AG09309 (cell line): Measurements from ENCODE around the gene MAPRE2.

Experiments
- DNase-seq: peaks from one replicate; pipeline ENCODE4 v3.0.0-alpha.2; 2010; ENCODE audit warnings: low read depth
- H3K4me3 ChIP-seq: 2 replicates; pipeline ENCODE4 v1.5.1; 2011; ENCODE audit warnings: mild to moderate bottlenecking, low read depth, low read length, moderate library complexity; ENCODE audit not compliant: control insufficient read depth
- CTCF ChIP-seq: IDR thresholded peaks from 2 replicates; pipeline ENCODE4 v1.5.1; 2011; ENCODE audit warnings: mild to moderate bottlenecking, low read depth, low read length, inconsistent platforms; ENCODE audit not compliant: insufficient read depth, control insufficient read depth; ENCODE audit errors: missing control alignments

Gene MAPRE2

GRCh38 chr18:35130236-35130635 is 89.0 kb downstream of the MAPRE2 start:
- TF ChIP-seq CTCF, result no peak

GRCh38 chr18:35131387-35132020 is 90.3 kb downstream of the MAPRE2 start:
- H3K4me3 ChIP-seq, result no peak overlapping the region
- no peak for TF ChIP-seq CTCF
- no peak for DNase-seq

More at GRCh38 chr18:35130236-35130635, 89.0 kb downstream of the MAPRE2 start:
- no peak overlapping the region for H3K4me3 ChIP-seq
- DNase-seq, result no peak

GRCh38 chr18:35132021-35132902 is 91.0 kb downstream of the MAPRE2 start:
- no peak overlapping the region for H3K4me3 ChIP-seq
- no peak for TF ChIP-seq CTCF
- DNase-seq, result no peak

- no peak overlapping the region for H3K4me3 ChIP-seq
- no peak for TF ChIP-seq CTCF
- DNase-seq, result no peak
These were observed 93.0 kb downstream of the MAPRE2 start for GRCh38 chr18:35134190-35134730.

GRCh38 chr18:35134791-35135531 is 93.7 kb downstream of the MAPRE2 start:
- no peak for TF ChIP-seq CTCF
- no peak for DNase-seq
- H3K4me3 ChIP-seq, result no peak overlapping the region

- no peak for TF ChIP-seq CTCF
- H3K4me3 ChIP-seq, result no peak overlapping the region
- DNase-seq, result no peak
These were observed 95.0 kb downstream of the MAPRE2 start for GRCh38 chr18:35136248-35136647.
